ENCODE data around the gene ZNF714.

DNA sequence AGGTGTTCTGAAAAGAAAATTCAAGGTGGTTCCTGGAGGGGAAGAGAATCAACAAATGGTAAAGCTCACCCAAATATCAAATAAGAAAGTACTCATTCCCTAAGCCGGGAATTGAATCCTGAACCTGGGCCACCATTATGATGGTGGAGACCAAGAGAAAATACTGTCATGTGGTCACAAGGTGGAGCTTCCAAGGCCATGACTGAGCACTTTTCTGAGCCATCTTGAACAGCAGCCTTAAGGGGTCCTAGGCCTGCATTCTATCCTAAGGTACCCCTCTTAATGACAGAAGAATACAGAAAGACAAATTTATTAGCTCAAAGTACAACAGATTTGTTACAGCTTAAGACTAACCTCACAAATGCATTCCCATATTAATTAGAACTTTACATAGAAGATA lies 69.5 kb downstream of the ZNF714 start:
- TF ChIP-seq SIN3A (IDR thresholded peaks at IDR 0.05; ENCODE audit: borderline replicate concordance, insufficient read depth, low read length): no peak
- TF ChIP-seq POLR2AphosphoS5 (IDR thresholded peaks at IDR 0.05; ENCODE audit: low read depth, low read length): no peak
- TF ChIP-seq TAF1 (IDR thresholded peaks at IDR 0.05; ENCODE audit: borderline replicate concordance, insufficient read depth, low read length): no peak
- TF ChIP-seq FOXP2 (optimal IDR thresholded peaks at IDR 0.05; ENCODE audit: borderline replicate concordance, extremely low read depth, extremely low read length, insufficient read depth): no peak

All from PFSK-1 (cell line).